ENCODE data around the gene ZDHHC11. TPM values are rescaled to one million over a fixed set of nuclear protein-coding genes. Genes with fewer than 3 reads are reported as not detected.

Gene ZDHHC11
- total RNA-seq, 4 donors from 2014 or later: 1.1 to 7.0 (median 3.3) TPM

- DNase-seq: no peak
- intact Hi-C loops (cut with DNase I): no loop called here
- Histone ChIP-seq H3K27me3 (no peaks in the 10 kb centered on the region), H3K4me1 (no peaks in the 10 kb centered on the region), H3K4me3 (no peak overlapping the region), H3K27ac (no peak overlapping the region), H3K9me3 (no peaks in the 10 kb centered on the region), H3K36me3 (peaks cover 35 to 82% (median 42%) of the 10 kb centered on the region in 3 donors)
- 100% methylated on average over 1 of the region's 15 CpGs; no CpG with 5 or more reads in 1 of the 2 donors for WGBS, 2 donors
- TF ChIP-seq POLR2A (IDR thresholded peaks at IDR 0.05): no peak
- no peak for TF ChIP-seq CTCF (IDR thresholded peaks at IDR 0.05)
These were observed 27.3 kb upstream of the ZDHHC11 start for GRCh38 chr5:878125-878524.

GRCh38 chr5:876398-877365 is 25.9 kb upstream of the ZDHHC11 start:
- WGBS, 2 donors: 92 to 93% methylated on average over 24 to 25 of the region's 28 CpGs
- Histone ChIP-seq H3K4me1 (no peaks in the 10 kb centered on the region), H3K27me3 (no peaks in the 10 kb centered on the region), H3K27ac (no peak overlapping the region), H3K4me3 (no peak overlapping the region), H3K36me3 (peaks cover 34 to 82% (median 37%) of the 10 kb centered on the region in 3 donors), H3K9me3 (no peaks in the 10 kb centered on the region)
- no peak for DNase-seq
- no peak for TF ChIP-seq CTCF (IDR thresholded peaks at IDR 0.05)
- no peak for TF ChIP-seq POLR2A (IDR thresholded peaks at IDR 0.05)
- intact Hi-C loops (cut with DNase I): no loop called here

- intact Hi-C loops (cut with DNase I): no loop called here
- Histone ChIP-seq H3K4me1 (no peaks in the 10 kb centered on the region), H3K36me3 (peaks cover 30 to 82% (median 32%) of the 10 kb centered on the region in 3 donors), H3K4me3 (no peak overlapping the region), H3K27ac (no peak overlapping the region), H3K9me3 (no peaks in the 10 kb centered on the region), H3K27me3 (no peaks in the 10 kb centered on the region)
- no peak for DNase-seq
- 91 to 92% methylated on average over 12 to 19 of the region's 24 CpGs for WGBS, 2 donors
- TF ChIP-seq POLR2A (IDR thresholded peaks at IDR 0.05): no peak
- no peak for TF ChIP-seq CTCF (IDR thresholded peaks at IDR 0.05)
These were observed 25.1 kb upstream of the ZDHHC11 start for GRCh38 chr5:875931-876330.

GRCh38 chr5:873328-873727 is 22.5 kb upstream of the ZDHHC11 start:
- no peak for DNase-seq
- TF ChIP-seq CTCF (IDR thresholded peaks at IDR 0.05): no peak
- no peak for TF ChIP-seq POLR2A (IDR thresholded peaks at IDR 0.05)
- Histone ChIP-seq H3K27me3 (no peaks in the 10 kb centered on the region), H3K4me1 (no peaks in the 10 kb centered on the region), H3K9me3 (no peaks in the 10 kb centered on the region), H3K27ac (no peak overlapping the region), H3K36me3 (peaks cover 49 to 100% (median 53%) of the 10 kb centered on the region in 3 donors), H3K4me3 (no peak overlapping the region)
- intact Hi-C loops (cut with DNase I): no loop called here
- WGBS, 2 donors: 69% methylated on average over 5 to 6 of the region's 8 CpGs

- no peak overlapping the region for H3K4me3 ChIP-seq
- no peak for TF ChIP-seq CTCF (IDR thresholded peaks at IDR 0.05)
- no peaks in the 10 kb centered on the region for H3K9me3 ChIP-seq
- no peaks in the 10 kb centered on the region for H3K4me1 ChIP-seq
- WGBS, 2 donors: 67 to 87% methylated on average over 3 to 9 of the region's 10 CpGs
- peaks cover 43 to 100% (median 51%) of the 10 kb centered on the region in 3 donors for H3K36me3 ChIP-seq
- intact Hi-C loops (cut with DNase I): no loop called here
- no peak overlapping the region for H3K27ac ChIP-seq
- H3K27me3 ChIP-seq: no peaks in the 10 kb centered on the region
- DNase-seq: no peak
These were observed 21.5 kb upstream of the ZDHHC11 start for GRCh38 chr5:872301-872700.

All from esophagus squamous epithelium (tissue), 5 donors.